GM21447 (cell line): ENCODE results near the gene SAXO1.

ENCODE experiments used
- ATAC-seq: cut with Tn5 transposase; IDR thresholded peaks from one replicate; pipeline ENCODE4 v1.9.1; 2021; ENCODE audit not compliant: unreplicated experiment

The SAXO1 gene

DNA sequence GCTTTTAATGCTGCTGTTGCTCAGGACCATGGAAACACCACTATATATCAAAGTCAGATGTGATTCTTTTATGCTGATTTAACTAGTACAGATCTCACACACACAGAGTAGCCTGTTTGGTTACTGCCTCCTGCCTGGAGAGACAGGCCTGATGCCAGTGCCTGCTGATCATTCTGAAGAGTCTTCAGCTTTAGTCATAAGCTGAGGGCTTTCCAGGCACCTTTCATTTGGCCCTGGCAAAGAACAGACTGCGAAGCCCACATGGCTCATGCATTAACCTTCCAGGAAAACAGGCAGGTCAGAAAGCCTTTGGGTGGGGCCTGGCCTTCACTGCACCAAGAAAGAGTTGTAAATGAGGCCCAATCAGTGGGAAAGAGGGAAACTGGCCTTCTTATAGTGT, 144.7 kb downstream of the SAXO1 start:
- no peak for ATAC-seq

DNA sequence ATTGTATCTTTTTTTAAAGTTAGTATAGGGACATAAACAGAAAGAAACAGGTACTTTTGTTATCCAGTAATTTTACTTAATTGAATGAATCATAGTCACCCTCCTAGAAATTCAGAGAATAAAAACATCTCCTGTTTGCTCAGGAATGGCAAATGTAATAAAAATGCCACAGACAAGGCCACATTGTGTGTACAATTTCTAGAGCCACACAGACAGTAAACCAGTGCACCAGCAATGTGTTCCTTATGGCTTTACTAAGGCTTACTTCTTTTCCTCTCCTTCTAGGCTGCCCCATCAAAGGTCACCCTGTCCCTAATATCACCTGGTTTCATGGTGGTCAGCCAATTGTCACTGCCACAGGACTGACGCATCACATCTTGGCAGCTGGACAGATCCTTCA, 145.5 kb downstream of the SAXO1 start:
- no peak for ATAC-seq

DNA sequence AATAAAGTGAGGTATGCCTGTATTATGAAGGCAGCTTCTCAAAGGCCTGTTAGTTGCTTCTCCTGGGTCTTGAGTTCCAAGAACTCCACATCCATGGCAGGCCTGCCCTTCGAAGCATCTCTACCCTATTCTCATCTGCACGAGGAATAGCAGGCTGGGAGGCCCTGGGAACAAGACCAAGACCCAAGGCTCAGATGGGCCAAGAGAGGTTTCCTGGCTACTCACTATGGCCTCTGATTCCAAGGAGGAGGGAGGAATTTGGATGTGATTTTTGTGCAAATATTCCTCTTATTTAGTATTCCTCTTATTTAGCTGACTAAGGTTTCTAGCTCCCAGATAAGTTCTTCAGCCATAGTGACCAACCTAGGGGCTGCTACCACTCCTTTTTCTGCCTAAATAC, 151.3 kb downstream of the SAXO1 start:
- no peak for ATAC-seq

DNA sequence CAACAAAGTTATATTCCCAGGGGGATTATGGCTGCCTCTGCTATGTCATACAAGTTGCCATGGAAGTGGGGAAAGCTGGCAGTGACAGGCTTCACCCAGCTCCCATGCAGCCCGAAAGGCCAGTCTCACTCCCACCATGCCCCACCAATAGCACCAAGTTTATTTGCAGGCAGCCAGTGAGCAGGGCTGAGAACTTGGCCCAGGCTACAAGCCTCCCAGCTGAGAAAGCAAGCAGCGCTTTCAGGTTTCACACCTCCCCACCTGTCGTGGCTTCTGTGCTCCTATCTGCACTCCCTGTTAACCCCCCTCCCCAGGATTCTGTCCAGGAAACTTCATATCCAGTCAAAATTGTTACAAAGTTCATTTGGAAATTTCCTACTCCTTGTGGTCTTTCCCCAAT, 155.0 kb downstream of the SAXO1 start:
- no peak for ATAC-seq
